ENCODE data around the gene HECTD4. TPM values are rescaled to one million over a fixed set of nuclear protein-coding genes. Genes with fewer than 3 reads are reported as not detected.

HECTD4 gene
- total and polyA plus RNA-seq, 9 of the 15 experiments (the other 6 are each of a cell fraction or from before 2014, with no cell fraction given): 3.5 to 33.3 (median 13.5) TPM

DNA sequence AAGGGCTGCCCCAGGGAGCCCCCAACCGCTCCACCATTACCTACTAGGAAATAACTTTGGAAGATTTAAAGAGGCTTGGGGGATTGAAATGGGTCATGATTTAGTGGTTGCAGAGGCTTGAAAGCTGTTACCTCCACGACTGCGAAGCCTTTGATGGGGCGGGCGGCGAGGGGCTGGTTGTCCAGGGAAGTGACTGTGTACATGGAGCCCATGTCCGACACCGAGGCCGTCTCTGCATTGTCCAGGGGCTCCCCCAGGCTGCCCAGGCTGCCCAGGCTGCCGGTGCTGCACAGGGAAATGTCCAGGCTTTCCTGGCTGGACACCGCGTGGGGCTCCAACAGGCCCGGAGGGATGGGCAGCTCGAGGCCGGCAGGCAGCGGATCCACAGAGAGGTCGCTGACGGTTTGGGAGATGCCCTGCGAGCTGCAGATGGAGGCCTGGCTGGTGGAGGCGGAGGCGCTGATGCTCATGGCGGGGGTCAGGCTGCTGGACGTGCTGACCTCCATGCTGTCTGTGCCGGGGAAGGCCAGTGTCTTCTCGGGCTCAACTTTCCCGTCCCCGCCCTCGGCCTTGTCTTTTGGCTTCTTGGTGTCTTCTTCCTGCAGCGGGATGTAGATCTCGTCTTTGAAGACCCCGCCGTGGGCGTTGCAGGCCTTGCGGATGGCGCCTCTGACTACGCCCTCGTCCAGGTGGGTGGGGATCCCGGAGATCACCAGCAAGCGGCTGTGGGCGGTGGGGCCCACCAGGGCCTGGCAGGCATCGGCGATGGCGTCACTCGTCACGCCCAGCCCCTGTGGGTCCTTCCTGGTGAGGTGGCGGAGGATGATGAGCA lies 198.0 kb downstream of the HECTD4 start:
- in situ Hi-C loops (cut with MboI): no loop called here
- TF ChIP-seq NR2C1 (IDR thresholded peaks at IDR 0.05) (no peak), NR2C1 (tag; IDR thresholded peaks at IDR 0.05) (no peak), MIER1 (IDR thresholded peaks at IDR 0.05; ENCODE audit: low read depth) (no peak), RBM14 (IDR thresholded peaks at IDR 0.05; ENCODE audit: borderline replicate concordance, insufficient read depth, low read depth, low read length) (no peak), ZNF583 (CRISPR knock-in tag; IDR thresholded peaks at IDR 0.05) (no peak), CGGBP1 (CRISPR knock-in tag; IDR thresholded peaks at IDR 0.05) (no peak), KLF6 (CRISPR knock-in tag; IDR thresholded peaks at IDR 0.05; ENCODE audit: borderline replicate concordance) (no peak), FIP1L1 (IDR thresholded peaks at IDR 0.05; ENCODE audit: low read depth, low read length, poor library complexity, severe bottlenecking) (peak; percentile 28), ELF4 (CRISPR knock-in tag; IDR thresholded peaks at IDR 0.05) (no peak), THRAP3 (IDR thresholded peaks at IDR 0.05; ENCODE audit: borderline replicate concordance) (no peak)
- TF ChIP-seq, protein P1, sequence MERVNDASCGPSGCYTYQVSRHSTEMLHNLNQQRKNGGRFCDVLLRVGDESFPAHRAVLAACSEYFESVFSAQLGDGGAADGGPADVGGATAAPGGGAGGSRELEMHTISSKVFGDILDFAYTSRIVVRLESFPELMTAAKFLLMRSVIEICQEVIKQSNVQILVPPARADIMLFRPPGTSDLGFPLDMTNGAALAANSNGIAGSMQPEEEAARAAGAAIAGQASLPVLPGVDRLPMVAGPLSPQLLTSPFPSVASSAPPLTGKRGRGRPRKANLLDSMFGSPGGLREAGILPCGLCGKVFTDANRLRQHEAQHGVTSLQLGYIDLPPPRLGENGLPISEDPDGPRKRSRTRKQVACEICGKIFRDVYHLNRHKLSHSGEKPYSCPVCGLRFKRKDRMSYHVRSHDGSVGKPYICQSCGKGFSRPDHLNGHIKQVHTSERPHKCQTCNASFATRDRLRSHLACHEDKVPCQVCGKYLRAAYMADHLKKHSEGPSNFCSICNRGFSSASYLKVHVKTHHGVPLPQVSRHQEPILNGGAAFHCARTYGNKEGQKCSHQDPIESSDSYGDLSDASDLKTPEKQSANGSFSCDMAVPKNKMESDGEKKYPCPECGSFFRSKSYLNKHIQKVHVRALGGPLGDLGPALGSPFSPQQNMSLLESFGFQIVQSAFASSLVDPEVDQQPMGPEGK (CRISPR knock-in tag; IDR thresholded peaks at IDR 0.05; ENCODE audit: borderline replicate concordance): no peak

More for the DNA sequence above, 198.0 kb downstream of the HECTD4 start:
- no peaks in the 10 kb centered on the region for H3K79me2 ChIP-seq (ENCODE audit: control insufficient read depth, insufficient read depth, low read length)
- BruUV-seq (replicated peaks): no TSS peak
- H3K4me1 ChIP-seq (replicated peaks in 1 of 2; ENCODE audit: control insufficient read depth in 2 of 2, insufficient read depth in 2 of 2, low read length in 2 of 2): no peaks in the 10 kb centered on the region; a peak in 1 of 5 replicates
- ATAC-seq: no peak
- no peaks in the 10 kb centered on the region for H3K27me3 ChIP-seq (ENCODE audit: control insufficient read depth in 2 of 2, insufficient read depth in 2 of 2, low read length in 2 of 2)
- peaks cover 55% of the 10 kb centered on the region; the same call in 2 of the 3 replicates for H3K36me3 ChIP-seq (ENCODE audit: control insufficient read depth, insufficient read depth, low read length)
- 96% methylated on average over 26 of the region's 46 CpGs for WGBS (ENCODE audit: insufficient coverage, low coverage, missing lambda C conversion rate)
- no peaks in the 10 kb centered on the region for H3K9me3 ChIP-seq (replicated peaks; ENCODE audit: control insufficient read depth, insufficient read depth, low read depth, low read length)
- no peak overlapping the region for H3K4me3 ChIP-seq
- peak overlapping the region in 1 of 2 experiments; percentile 21; a peak in 1 of 4 replicates for H3K9ac ChIP-seq (ENCODE audit: insufficient read depth in 1 of 2, low read depth in 2 of 2, low read length in 2 of 2)
- intact Hi-C loops (cut with micrococcal nuclease): no loop called here
- no peak for FAIRE-seq
- H3K4me2 ChIP-seq (ENCODE audit: insufficient read depth, low read length): no peak overlapping the region
- H2AFZ ChIP-seq (ENCODE audit: low read depth, low read length): no peak overlapping the region
- DNase-seq (ENCODE audit: extremely low read depth in 1 of 4, low spot score in 3 of 4): no peak
- CTCF ChIA-PET (ENCODE audit: low intra/inter-chr PET ratio): no interaction called here
- H3K9me1 ChIP-seq (ENCODE audit: control insufficient read depth, insufficient read depth, low read length): peaks cover 5% of the 10 kb centered on the region
- H4K20me1 ChIP-seq (replicated peaks; ENCODE audit: control insufficient read depth, insufficient read depth, low read length): no peaks in the 10 kb centered on the region
- POLR2A ChIA-PET: interaction anchor here (0.6 to 1.6 kb wide), 4 partner anchors 8 to 188 kb away, joined by 3 to 7 read pairs (median 3); no protein-coding TSS in a partner anchor
- no peak overlapping the region for H3K27ac ChIP-seq (ENCODE audit: extremely low read depth, low read depth, low read length)

Measured in K562 (cell line).